CD14-positive monocyte (primary cell): ENCODE results near the gene RGL1. TPM values are rescaled to one million over a fixed set of nuclear protein-coding genes. Genes with fewer than 3 reads are reported as not detected.

Experiments used
- DNase-seq, 3 donors: peaks; one replicate each; pipeline ENCODE4 v3.0.0-alpha.2; 2011 to 2022
- H2AFZ ChIP-seq: 2 replicates; pipeline ENCODE4 v1.6.0; 2012; ENCODE audit warnings: mild to moderate bottlenecking, low read depth, low read length, inconsistent platforms; ENCODE audit not compliant: insufficient read depth, poor library complexity, severe bottlenecking
- H3K27ac ChIP-seq, 2 donors: 1 replicate in 1 of 2; 2 replicates in 1 of 2; pipeline ENCODE4 v1.5.1; 2012 to 2013; ENCODE audit warnings: low read length in 2 of 2, control low read depth in 1 of 2, inconsistent platforms in 1 of 2, low read depth in 1 of 2, mild to moderate bottlenecking in 1 of 2
- H3K27me3 ChIP-seq, 2 donors: one replicate each; pipeline versions ENCODE4 v1.6.0 to v1.6.1; 2011 to 2013; ENCODE audit warnings: low read length in 2 of 2; ENCODE audit not compliant: control insufficient read depth in 2 of 2, insufficient read depth in 2 of 2
- H3K36me3 ChIP-seq, 2 donors: replicated peaks in 1 of 2; 1 replicate in 1 of 2; 2 replicates in 1 of 2; pipeline versions ENCODE4 v1.5.1 to v1.6.1; 2012 to 2013; ENCODE audit warnings: low read length in 2 of 2, control low read depth in 1 of 2, inconsistent platforms in 1 of 2, mild to moderate bottlenecking in 1 of 2; ENCODE audit not compliant: insufficient read depth in 2 of 2, control insufficient read depth in 1 of 2
- H3K4me1 ChIP-seq, 2 donors: 1 replicate in 1 of 2; 2 replicates in 1 of 2; pipeline versions ENCODE4 v1.5.1 to v1.6.1; 2012 to 2013; ENCODE audit warnings: low read length in 2 of 2, control low read depth in 1 of 2, inconsistent platforms in 1 of 2, mild to moderate bottlenecking in 1 of 2, moderate library complexity in 1 of 2; ENCODE audit not compliant: insufficient read depth in 2 of 2, control insufficient read depth in 1 of 2
- H3K4me2 ChIP-seq: replicated peaks from 2 replicates; pipeline ENCODE3; 2012; ENCODE audit warnings: low read length, moderate library complexity, mild to moderate bottlenecking; ENCODE audit not compliant: poor library complexity, severe bottlenecking; ENCODE audit errors: extremely low read depth
- H3K4me3 ChIP-seq, 3 experiments: fragments of 200-600 bp in 1 of 3; sonication (generic) in 1 of 3; replicated peaks in 1 of 3; 1 replicate in 2 of 3; 2 replicates in 1 of 3; pipeline ENCODE4 v1.5.1; 2011 to 2013; ENCODE audit warnings: low read length in 3 of 3, mild to moderate bottlenecking in 3 of 3, control low read depth in 2 of 3, low read depth in 2 of 3, inconsistent platforms in 1 of 3, moderate library complexity in 1 of 3
- H3K79me2 ChIP-seq: 2 replicates; pipeline ENCODE4 v1.6.0; 2012; ENCODE audit warnings: mild to moderate bottlenecking, control low read depth, inconsistent platforms, low read length, moderate library complexity; ENCODE audit not compliant: insufficient read depth
- H3K9ac ChIP-seq: 2 replicates; pipeline ENCODE4 v1.6.0; 2017; ENCODE audit warnings: low read length, mild to moderate bottlenecking; ENCODE audit not compliant: insufficient read depth, poor library complexity, severe bottlenecking
- H3K9me3 ChIP-seq, 2 donors: replicated peaks in 1 of 2; 1 replicate in 1 of 2; 2 replicates in 1 of 2; pipeline versions ENCODE4 v1.5.1 to v1.6.1; 2012 to 2013; ENCODE audit warnings: low read length in 2 of 2, control low read depth in 1 of 2; ENCODE audit not compliant: control insufficient read depth in 1 of 2, insufficient read depth in 1 of 2
- H4K20me1 ChIP-seq: 2 replicates; pipeline ENCODE4 v1.6.0; 2012; ENCODE audit warnings: mild to moderate bottlenecking, low read length, control low read depth, moderate library complexity; ENCODE audit not compliant: insufficient read depth
- H3K27ac Mint-ChIP-seq, 7 donors: one replicate each; pipeline ENCODE4 v1.8.0; 2020; ENCODE audit warnings: mild to moderate bottlenecking in 7 of 7, mixed read lengths in 7 of 7, moderate library complexity in 6 of 7, inconsistent platforms in 2 of 7
- H3K27me3 Mint-ChIP-seq, 3 donors: one replicate each; pipeline ENCODE4 v1.8.0; 2021 to 2022; ENCODE audit warnings: low read depth in 3 of 3, mild to moderate bottlenecking in 3 of 3, mixed read lengths in 3 of 3, moderate library complexity in 3 of 3, inconsistent platforms in 1 of 3
- H3K36me3 Mint-ChIP-seq, 2 donors: one replicate each; pipeline ENCODE4 v1.8.0; 2020; ENCODE audit warnings: mixed read lengths in 2 of 2, inconsistent platforms in 1 of 2, mild to moderate bottlenecking in 1 of 2
- H3K4me1 Mint-ChIP-seq: one replicate; pipeline ENCODE4 v1.8.0; 2020; ENCODE audit warnings: mild to moderate bottlenecking, mixed read lengths
- H3K4me3 Mint-ChIP-seq, 2 donors: one replicate each; pipeline ENCODE4 v1.8.0; 2020; ENCODE audit warnings: mild to moderate bottlenecking in 2 of 2, mixed read lengths in 2 of 2, moderate library complexity in 1 of 2
- H3K9me3 Mint-ChIP-seq, 7 donors: one replicate each; pipeline ENCODE4 v1.8.0; 2020 to 2022; ENCODE audit warnings: mixed read lengths in 7 of 7, mild to moderate bottlenecking in 6 of 7, moderate library complexity in 6 of 7, inconsistent platforms in 2 of 7
- CTCF ChIP-seq: fragments of 200-600 bp; IDR thresholded peaks from one replicate; pipeline ENCODE4 v1.8.0; 2022; ENCODE audit warnings: antibody characterized with exemption, mild to moderate bottlenecking
- WGBS: methylation state at CpG from one replicate; pipeline ENCODE4 v1.1.5; 2013; ENCODE audit warnings: missing lambda C conversion rate; ENCODE audit not compliant: insufficient coverage; 5-methylcytosine and 5-hydroxymethylcytosine counted together
- intact Hi-C, 2 donors: fragments of 100-400 bp; cut with micrococcal nuclease; formaldehyde crosslinking; loops; one replicate each; pipeline versions ENCODE4 v1.15.0 to v1.15.1; 2023
- polyA plus RNA-seq, 3 donors: library from polyadenylated mRNA; depleted of rRNA in 1 of 3; unstranded in 2 of 3; stranded (reverse) in 1 of 3; fragments of 300-500 nt in 2 of 3; fragments of >200 nt in 1 of 3; fragmentation: Illumina TruSeq in 2 of 3; gene quantifications; 1 replicate in 2 of 3; 2 replicates in 1 of 3; pipeline ENCODE4 v1.2.3, GENCODE V29; 2012 to 2021

The RGL1 gene
- polyA plus RNA-seq, 3 donors = 1.2 to 3.3 (median 2.0) TPM

- no peaks in the 10 kb centered on the region for H3K4me1 Mint-ChIP-seq
- H3K27ac Mint-ChIP-seq = no peak overlapping the region
- peaks cover 14 to 17% of the 10 kb centered on the region in 2 donors for H3K9me3 ChIP-seq
- no peak overlapping the region for H2AFZ ChIP-seq
- H4K20me1 ChIP-seq = no peaks in the 10 kb centered on the region
- H3K4me2 ChIP-seq = no peak overlapping the region
- H3K36me3 Mint-ChIP-seq = no peaks in the 10 kb centered on the region
- H3K27me3 Mint-ChIP-seq = peaks cover 2 to 5% (median 3%) of the 10 kb centered on the region in 3 donors
- no peak overlapping the region for H3K27ac ChIP-seq
- no peaks in the 10 kb centered on the region for H3K4me1 ChIP-seq
- no peak overlapping the region for H3K4me3 ChIP-seq
- no peak overlapping the region for H3K9ac ChIP-seq
- no peak for TF ChIP-seq CTCF
- H3K4me3 Mint-ChIP-seq = no peak overlapping the region
- no peaks in the 10 kb centered on the region for H3K79me2 ChIP-seq
- intact Hi-C loops = no loop called here
- peaks cover 19 to 33% (median 26%) of the 10 kb centered on the region in 7 donors for H3K9me3 Mint-ChIP-seq
- no peak for DNase-seq
- WGBS = 90% methylated on average over 2 of the region's 4 CpGs
- no peaks in the 10 kb centered on the region for H3K27me3 ChIP-seq
- no peaks in the 10 kb centered on the region for H3K36me3 ChIP-seq
Measured at GRCh38 chr1:183778568-183779433, 26.1 kb upstream of the RGL1 start.

GRCh38 chr1:183780159-183780558 is 24.8 kb upstream of the RGL1 start:
- DNase-seq = no peak
- H3K4me1 Mint-ChIP-seq = no peaks in the 10 kb centered on the region
- Histone ChIP-seq H3K9me3 (peaks cover 4 to 9% of the 10 kb centered on the region in 2 donors), H3K9ac (no peak overlapping the region), H3K4me3 (no peak overlapping the region), H3K4me2 (no peak overlapping the region), H3K79me2 (no peaks in the 10 kb centered on the region), H3K27ac (no peak overlapping the region), H3K4me1 (no peaks in the 10 kb centered on the region), H4K20me1 (no peaks in the 10 kb centered on the region), H3K36me3 (no peaks in the 10 kb centered on the region), H3K27me3 (no peaks in the 10 kb centered on the region), H2AFZ (no peak overlapping the region)
- WGBS = no CpG with 5 or more reads among the region's 2 CpGs
- peaks cover 2 to 5% (median 3%) of the 10 kb centered on the region in 3 donors for H3K27me3 Mint-ChIP-seq
- intact Hi-C loops = no loop called here
- no peak for TF ChIP-seq CTCF
- peak overlapping the region in 1 of 7 donors; percentile 3 for H3K27ac Mint-ChIP-seq
- H3K36me3 Mint-ChIP-seq = no peaks in the 10 kb centered on the region
- H3K9me3 Mint-ChIP-seq = peaks cover 10 to 20% (median 14%) of the 10 kb centered on the region in 7 donors
- no peak overlapping the region for H3K4me3 Mint-ChIP-seq
